Measurements from ENCODE around the gene CDH1.
"Not testable (repeated sequence)": the region's sequence is repeated elsewhere in the genome, so short reads cannot be mapped to it uniquely, and the experiment has no call there.

CDH1 gene

GRCh38 chr16:68762996-68763756 is 26.1 kb downstream of the CDH1 start:
- DNase-seq (ENCODE audit: low spot score): no peak

- DNase-seq (ENCODE audit: low spot score): no peak
Observed at GRCh38 chr16:68764862-68765261, 27.8 kb downstream of the CDH1 start.

DNA sequence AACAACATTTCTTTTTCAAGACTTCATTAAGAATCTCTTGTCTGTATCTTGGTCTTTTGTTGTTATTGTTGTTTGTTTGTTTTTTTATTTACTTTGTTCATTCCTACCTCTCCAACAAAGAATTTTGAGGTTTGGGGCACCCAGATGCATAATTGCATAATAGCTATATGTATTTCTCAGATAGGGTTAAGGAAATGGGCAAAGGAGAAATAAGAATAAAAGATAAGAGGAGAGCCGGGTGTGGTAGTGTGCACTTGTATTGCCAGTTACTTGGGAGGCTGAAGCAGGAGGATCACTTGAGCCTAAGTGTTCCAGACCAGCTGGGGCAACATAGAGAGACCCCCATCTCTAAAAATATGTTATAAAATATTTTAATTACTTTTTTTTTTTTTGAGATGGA is 30.5 kb downstream of the CDH1 start:
- DNase-seq (ENCODE audit: low spot score): no peak

- DNase-seq (ENCODE audit: low spot score): no peak
Observed at GRCh38 chr16:68768175-68768574, 31.1 kb downstream of the CDH1 start.

GRCh38 chr16:68768771-68769170 is 31.7 kb downstream of the CDH1 start:
- no peak for DNase-seq (ENCODE audit: low spot score)

DNA sequence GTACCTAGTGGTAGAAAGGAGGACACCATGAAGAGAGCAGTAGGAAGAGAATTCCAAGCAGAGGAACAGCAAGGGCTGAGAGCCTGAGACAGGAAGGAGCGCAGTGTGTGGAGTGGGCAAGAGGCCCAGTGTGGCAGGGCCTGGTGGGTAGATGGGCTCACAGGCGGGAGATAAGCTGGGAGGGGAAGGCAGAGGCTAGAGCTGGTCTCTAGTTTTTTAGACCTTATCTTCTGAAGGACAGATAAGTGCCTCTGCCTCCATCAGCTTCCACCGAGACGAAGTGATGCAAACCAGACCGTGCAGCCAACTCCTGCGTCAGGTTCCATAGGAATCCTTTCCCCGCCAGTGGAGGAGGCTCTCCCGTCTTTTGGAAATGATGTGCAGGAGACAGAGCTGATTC is 33.6 kb downstream of the CDH1 start:
- no peak for DNase-seq (ENCODE audit: low spot score)

DNA sequence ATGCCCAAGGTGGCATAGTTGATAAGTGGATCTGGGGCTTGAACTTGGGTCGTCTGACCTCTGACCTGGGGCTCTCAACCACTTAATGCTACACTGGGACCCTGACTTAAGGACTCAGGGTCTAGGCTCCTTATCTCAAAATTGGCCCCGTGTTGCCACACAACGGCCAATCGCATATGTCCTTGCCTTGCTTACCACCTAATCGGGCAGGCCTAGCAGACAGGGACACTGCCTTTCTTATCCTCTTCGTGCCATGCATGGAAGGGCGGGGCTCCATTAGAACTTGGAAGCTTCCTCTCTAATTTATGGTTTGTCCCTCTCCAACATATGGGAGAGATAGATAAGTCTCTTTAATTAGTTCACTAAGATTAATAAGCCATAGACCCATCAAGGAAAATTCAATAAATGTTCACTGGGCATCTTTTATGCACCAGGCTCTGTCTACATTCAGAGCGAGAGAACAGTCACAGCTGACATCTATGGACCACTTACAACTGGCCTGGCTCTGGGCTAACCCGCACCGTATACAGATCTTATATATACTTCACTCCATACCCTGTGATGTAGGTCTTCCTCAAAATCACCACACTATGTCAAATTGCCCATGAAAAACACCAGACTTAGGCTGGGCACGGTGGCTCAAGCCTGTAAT is 35.1 kb downstream of the CDH1 start:
- no peak for DNase-seq (ENCODE audit: low spot score)

DNA sequence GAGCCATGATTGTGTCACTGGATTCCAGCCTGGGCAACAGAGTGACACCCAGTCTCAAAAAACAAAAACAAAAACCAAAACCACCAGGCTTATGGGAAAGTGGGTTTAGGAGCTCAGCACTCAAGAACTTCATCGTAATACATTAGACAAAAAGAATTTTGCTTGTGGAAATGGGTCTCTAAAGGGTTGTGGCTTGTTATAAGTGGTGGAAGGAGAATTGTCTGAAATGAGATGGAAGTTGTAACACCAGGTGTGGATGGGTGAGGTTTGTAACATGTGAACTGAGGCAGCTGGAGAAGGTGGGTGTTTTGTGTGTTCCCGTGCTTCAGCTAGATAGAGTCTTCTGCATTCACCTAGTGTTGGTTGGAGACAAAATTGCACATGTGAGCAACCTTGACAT is 35.8 kb downstream of the CDH1 start:
- no peak for DNase-seq (ENCODE audit: low spot score)

DNA sequence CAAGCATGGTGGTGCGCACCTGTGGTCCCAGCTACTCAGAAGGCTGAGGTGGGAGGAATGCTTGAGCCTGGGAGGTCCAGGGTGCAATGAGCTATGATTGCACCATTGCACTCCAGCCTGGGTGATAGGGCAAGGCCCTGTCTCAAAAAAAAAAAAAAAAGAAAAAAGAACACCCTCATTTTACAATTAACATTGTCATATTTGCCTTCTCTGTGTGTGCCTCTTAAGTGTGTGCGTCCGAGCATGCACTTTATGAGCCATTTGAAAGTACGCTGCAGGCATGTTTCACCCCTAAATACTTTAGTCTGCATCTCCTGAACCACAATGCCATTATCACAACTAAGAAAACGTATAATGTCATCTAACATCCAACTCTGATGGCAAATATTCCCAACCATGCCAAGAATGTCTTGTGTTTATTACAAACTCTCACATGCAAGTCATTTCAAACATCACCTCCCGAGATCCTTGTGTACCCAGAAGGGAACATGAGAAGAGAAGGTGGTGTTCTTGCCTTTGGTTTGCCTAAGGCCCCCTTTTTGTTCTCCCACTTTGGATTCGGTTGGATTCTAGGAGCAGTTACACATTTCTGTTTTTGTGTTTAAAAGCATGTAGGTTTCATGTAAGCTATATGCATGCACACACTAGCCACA is 38.0 kb downstream of the CDH1 start:
- DNase-seq (ENCODE audit: low spot score): no peak

DNA sequence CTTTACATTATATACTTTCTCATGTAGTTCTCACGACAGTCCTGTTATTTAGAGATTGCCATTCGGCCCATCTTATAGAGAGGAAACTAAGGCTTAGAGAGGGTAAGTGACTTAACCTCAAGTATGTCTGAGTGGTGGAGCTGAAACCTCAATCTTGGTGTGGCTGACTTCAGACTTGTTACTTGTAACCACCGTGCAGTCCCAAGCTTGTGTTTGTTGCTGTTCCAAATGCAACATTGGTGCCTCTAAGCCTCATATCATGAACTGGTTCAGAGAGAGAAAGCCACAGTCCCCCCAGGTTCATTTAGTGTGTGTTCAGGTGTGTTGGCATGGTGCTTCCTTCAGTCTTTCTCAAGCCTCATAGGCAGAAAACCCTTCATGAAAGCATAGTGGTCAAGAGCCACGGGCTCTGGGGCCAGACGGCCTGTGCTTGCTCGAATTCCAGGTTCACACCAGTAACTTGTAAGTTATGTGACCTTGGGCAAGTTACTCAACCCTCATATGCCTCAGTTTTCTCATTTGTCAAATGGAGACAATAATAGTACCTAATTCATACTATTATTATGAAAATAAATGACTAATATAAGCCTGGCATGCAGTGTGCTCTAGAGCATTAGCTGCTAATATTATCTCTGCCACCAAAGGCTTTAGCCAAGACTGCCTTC is 39.9 kb downstream of the CDH1 start:
- no peak for DNase-seq (ENCODE audit: low spot score)

- no peak for DNase-seq (ENCODE audit: low spot score)
Observed at GRCh38 chr16:68778551-68779231, 41.6 kb downstream of the CDH1 start.

- DNase-seq (ENCODE audit: low spot score): no peak
Observed at GRCh38 chr16:68779891-68780290, 42.8 kb downstream of the CDH1 start.

GRCh38 chr16:68781784-68782183 is 44.7 kb downstream of the CDH1 start:
- no peak for DNase-seq (ENCODE audit: low spot score)

GRCh38 chr16:68782198-68783174 is 45.4 kb downstream of the CDH1 start:
- no peak for DNase-seq (ENCODE audit: low spot score)

DNA sequence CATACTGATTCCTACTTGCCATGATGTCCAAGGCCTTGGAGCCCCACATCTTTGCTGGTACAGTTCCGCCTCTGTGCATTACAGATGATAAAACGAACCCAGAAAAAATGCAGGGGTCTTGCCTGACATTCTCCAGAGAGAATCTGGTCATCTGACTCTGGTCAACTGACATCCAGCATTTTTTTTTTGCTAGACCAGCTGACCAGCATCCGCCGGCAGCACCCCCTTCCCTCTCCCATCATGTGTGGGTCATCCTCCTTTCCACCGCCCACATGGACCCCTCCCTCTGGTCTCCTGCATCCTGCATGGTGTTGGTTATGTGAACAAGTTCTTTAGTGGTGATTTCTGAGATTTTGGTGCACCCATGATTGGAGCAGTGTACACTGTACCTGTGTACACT is 47.1 kb downstream of the CDH1 start:
- no peak for DNase-seq (ENCODE audit: low spot score)

DNA sequence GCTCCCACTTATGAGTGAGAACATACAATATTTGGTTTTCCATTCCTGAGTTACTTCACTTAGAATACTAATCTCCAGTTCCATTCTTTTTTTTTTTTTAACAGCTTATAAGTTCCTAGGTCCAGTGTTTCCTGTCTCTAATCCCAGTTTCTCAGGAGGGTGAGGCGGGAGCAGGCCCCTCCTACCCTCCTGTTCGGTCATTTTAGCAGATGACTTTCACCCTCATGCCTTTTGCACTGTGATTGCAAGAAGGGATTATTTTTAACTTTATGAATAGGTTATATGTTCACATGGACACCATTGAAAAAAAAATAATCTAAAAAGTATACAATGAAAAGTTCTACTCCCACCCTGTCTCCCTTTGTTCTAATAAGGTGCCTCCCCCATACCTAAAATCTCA is 47.6 kb downstream of the CDH1 start:
- no peak for DNase-seq (ENCODE audit: low spot score)

DNA sequence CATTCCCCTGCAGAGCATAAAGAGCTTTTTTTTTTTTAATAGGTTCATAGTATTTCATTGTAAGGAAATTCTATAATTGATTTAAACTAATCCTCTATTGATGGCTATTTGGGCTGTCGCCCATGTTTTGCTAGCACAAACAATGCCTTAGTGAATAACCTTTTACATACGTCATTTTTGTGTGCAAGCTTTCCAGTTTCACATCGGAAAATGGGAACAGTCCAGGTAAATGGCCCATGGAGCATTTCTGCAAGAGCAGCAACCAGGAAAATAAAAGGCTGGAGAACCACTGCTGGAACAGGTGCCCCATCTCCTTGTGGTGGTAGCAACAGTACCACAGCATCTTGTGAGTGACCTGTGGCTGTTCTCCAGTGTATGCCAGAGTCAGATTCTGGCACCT is 48.6 kb downstream of the CDH1 start:
- DNase-seq (ENCODE audit: low spot score): no peak

- DNase-seq (ENCODE audit: low spot score): no peak
Observed at GRCh38 chr16:68786685-68787418, 49.8 kb downstream of the CDH1 start.

DNA sequence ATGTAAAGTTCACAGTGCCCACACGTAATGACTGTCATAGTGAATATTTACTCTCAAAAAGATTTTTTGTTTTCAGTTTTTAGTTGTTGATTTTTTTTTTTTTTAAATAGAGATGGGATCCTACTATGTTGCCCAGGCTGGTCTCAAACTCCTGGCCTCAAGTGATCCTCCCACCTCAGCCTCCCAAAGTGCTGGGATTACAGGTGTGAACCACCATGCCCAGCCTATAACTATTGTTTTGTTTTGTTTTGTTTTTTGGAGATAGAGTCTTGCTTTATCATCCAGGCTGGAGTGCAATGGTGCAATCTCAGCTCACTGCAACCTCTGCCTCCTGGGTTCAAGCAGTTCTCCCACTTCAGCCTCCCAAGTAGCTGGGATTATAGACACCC is 50.3 kb downstream of the CDH1 start:
- not testable (repeated sequence) for DNase-seq (ENCODE audit: low spot score)

DNA sequence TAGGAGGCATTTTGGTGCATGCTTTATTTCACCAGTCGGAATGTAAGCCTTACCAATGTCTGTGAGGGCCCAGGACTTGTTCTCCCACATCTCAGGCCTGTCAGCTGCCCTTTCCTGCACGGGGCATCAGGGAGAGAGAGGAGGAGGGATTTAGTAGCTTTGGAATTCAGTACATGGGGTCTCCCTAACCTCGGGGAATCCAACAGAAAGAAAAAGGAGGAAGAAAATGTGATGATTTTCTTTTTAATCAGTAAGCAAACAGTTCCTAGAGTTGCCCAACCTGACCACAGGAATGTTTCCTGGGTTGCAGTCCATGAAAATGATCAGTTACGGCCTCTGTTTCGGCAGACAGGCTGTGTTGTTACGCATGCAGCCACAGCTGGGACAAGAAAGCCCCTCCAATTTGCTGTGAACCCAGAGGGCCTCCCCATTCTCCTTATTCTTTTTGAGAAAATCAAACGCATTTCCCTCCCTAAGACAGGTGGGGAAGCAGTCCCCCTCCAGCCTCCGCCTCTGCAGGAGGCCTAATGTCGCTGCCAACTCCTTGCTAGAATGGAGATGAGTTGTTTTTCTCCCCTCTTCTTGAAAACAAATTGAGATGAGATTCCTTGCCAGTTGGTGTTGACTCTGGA is 53.2 kb downstream of the CDH1 start:
- DNase-seq (ENCODE audit: low spot score): no peak
